Activated naive CD4-positive, alpha-beta T cell treated with anti-CD3 and anti-CD28 coated beads, Interleukin-2, amount 10 ng/mL, durations not matched to agents 7 days and 5 days (primary cell): ENCODE results near the gene XNDC1N.

Source experiments
- CTCF ChIA-PET: fragments of 350-600 bp; sonication (Branson Sonifier 250); formaldehyde crosslinking; loops from one replicate; lab custom pipeline; 2021; ENCODE audit warnings: antibody characterized with exemption; lab: Charles Lee
- DNase-seq: peaks from one replicate; pipeline ENCODE4 v3.0.0-alpha.2; 2020
- H3K27ac Mint-ChIP-seq: one replicate; pipeline ENCODE4 v1.8.0; 2021; ENCODE audit warnings: mild to moderate bottlenecking, moderate library complexity, mixed read lengths
- H3K27me3 Mint-ChIP-seq: one replicate; pipeline ENCODE4 v1.8.0; 2021; ENCODE audit warnings: mild to moderate bottlenecking, mixed read lengths
- H3K36me3 Mint-ChIP-seq: one replicate; pipeline ENCODE4 v1.8.0; 2021; ENCODE audit warnings: mixed read lengths
- H3K4me1 Mint-ChIP-seq: one replicate; pipeline ENCODE4 v1.8.0; 2021; ENCODE audit warnings: mixed read lengths
- H3K4me3 Mint-ChIP-seq: one replicate; pipeline ENCODE4 v1.8.0; 2021; ENCODE audit warnings: mild to moderate bottlenecking, moderate library complexity, mixed read lengths
- H3K9me3 Mint-ChIP-seq: one replicate; pipeline ENCODE4 v1.8.0; 2021; ENCODE audit warnings: mixed read lengths

The XNDC1N gene

DNA sequence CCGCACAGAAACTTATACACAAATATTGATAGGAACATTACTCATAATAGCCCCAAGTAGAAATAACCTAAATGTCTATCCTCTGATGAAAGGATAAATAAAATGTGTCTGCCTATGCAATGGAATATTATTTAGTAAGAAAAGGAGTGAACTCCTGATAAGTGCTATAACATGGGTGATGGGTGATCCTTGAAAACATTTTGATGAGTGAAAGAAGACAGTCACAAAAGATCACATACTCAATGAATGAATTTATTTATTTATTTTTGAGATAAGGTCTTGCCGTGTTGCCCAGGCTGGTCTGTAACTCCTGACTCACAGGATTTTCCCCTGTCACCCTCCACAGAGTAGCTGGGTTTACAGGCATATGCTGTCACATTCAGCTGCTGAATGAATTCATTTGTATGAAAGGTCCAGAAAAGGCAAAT is 17.8 kb upstream of the XNDC1N start:
- CTCF ChIA-PET: no interaction called here
- Mint-ChIP-seq H3K27ac (no peak overlapping the region), H3K27me3 (no peaks in the 10 kb centered on the region), H3K4me1 (peaks cover 7% of the 10 kb centered on the region), H3K4me3 (no peak overlapping the region), H3K9me3 (no peaks in the 10 kb centered on the region), H3K36me3 (no peaks in the 10 kb centered on the region)
- no peak for DNase-seq

DNA sequence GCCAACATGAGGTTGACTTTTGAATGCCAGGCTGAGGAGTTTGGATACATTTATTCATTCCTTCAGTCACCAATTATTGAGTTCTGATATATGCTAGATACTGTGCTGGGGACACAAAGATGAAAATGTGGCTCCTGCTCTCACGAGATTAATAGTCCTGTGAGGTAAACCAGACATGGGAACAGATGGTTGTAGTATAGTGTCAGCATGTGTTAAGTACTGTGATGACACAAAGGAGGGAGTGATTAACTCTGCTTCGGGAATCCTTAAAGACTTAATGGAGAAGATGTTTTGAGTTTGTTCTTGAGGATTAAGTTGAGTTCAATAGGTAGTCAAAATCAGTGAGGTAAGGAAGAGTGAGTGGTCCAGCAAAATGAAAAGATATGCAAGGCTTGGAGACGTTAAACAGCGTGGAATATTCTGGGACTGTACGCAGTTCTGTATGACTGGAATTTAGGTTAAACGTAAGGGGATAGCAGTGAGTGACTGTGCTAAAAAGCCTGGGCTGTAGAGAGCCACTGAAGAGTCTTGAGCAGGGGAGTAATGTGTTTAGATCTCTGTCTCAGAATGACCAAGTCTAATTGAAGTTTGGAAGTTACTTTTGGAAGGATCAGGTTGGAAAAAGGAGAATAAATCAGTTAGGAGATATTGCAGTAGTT is 12.3 kb upstream of the XNDC1N start:
- H3K36me3 Mint-ChIP-seq: peaks cover 1% of the 10 kb centered on the region
- H3K4me3 Mint-ChIP-seq: no peak overlapping the region
- DNase-seq: no peak
- no peaks in the 10 kb centered on the region for H3K4me1 Mint-ChIP-seq
- CTCF ChIA-PET: no interaction called here
- no peaks in the 10 kb centered on the region for H3K27me3 Mint-ChIP-seq
- H3K9me3 Mint-ChIP-seq: no peaks in the 10 kb centered on the region
- H3K27ac Mint-ChIP-seq: no peak overlapping the region

DNA sequence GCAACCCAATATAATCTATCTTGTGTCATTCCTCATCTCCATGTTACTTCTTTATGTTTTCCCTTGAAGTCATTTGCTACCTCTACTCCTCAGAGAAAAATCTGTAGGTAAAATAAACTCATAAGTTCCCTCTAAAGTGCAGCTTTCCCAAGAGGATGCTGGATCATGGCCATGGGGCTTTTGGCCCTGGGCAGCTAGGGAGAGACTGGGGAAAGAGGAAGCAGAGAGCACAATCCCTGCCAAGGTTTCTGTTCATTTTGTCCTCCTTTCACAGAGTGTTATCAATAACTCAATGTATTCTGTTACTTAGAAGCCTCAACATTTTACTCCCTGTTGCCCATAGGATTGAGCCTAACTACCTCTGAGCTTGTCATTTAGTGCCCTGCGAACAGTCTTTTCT is 9.4 kb upstream of the XNDC1N start:
- H3K36me3 Mint-ChIP-seq: peaks cover 1% of the 10 kb centered on the region
- CTCF ChIA-PET: no interaction called here
- peaks cover 4% of the 10 kb centered on the region for H3K4me1 Mint-ChIP-seq
- no peak for DNase-seq
- H3K27ac Mint-ChIP-seq: no peak overlapping the region
- H3K9me3 Mint-ChIP-seq: no peaks in the 10 kb centered on the region
- no peak overlapping the region for H3K4me3 Mint-ChIP-seq
- H3K27me3 Mint-ChIP-seq: no peaks in the 10 kb centered on the region

DNA sequence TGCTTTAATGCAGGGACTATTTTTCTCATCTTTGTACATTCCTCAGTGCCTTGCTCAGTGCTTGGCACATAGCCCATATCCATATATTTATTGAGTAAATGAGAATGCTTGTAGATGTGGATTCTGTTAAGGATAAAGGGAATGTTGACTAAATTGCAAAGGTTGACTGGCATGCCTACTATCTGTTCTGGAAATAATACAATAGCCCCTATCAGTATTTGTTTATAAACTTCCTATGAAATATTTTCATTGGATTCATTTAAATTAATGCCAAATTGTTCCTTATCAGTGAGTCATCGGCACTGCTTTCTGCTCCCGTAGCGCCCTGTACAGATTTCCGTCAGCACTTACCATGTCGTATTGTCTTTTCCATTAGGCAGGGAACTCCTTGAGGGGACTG is 8.4 kb upstream of the XNDC1N start:
- no peaks in the 10 kb centered on the region for H3K27me3 Mint-ChIP-seq
- no peak for DNase-seq
- H3K9me3 Mint-ChIP-seq: no peaks in the 10 kb centered on the region
- CTCF ChIA-PET: no interaction called here
- no peak overlapping the region for H3K27ac Mint-ChIP-seq
- no peak overlapping the region for H3K4me3 Mint-ChIP-seq
- peaks cover 1% of the 10 kb centered on the region for H3K36me3 Mint-ChIP-seq
- peaks cover 5% of the 10 kb centered on the region for H3K4me1 Mint-ChIP-seq

DNA sequence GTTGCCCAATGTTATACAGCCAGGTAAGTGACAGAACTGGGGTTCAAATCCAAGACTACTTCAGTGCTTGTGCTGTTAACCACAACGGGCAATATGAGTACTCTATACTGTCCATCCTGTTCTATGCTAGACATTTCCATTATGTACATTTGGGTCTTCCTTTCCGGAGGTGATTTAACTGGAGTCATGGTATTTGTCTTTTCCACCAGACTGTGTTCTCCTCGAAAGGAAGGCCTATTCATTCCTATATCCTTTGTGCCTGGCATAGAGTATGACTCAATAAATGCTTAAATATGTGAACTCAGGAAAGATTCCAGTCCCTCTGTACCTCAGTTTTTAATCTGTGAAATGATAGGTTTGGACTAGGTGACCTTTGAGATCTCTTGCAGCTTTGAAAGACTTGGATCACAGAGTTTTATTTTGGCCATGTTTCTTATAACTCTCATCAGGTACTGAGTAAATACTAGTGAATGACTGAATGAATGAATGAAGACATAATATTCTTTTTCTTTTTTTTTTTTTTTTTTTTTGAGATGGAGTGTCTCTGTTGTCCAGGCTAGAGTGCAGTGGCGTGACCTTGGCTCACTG is 7.0 kb upstream of the XNDC1N start:
- H3K27me3 Mint-ChIP-seq: no peaks in the 10 kb centered on the region
- no peak overlapping the region for H3K4me3 Mint-ChIP-seq
- peaks cover 17% of the 10 kb centered on the region for H3K4me1 Mint-ChIP-seq
- DNase-seq: no peak
- CTCF ChIA-PET: no interaction called here
- H3K9me3 Mint-ChIP-seq: no peaks in the 10 kb centered on the region
- peaks cover 1% of the 10 kb centered on the region for H3K36me3 Mint-ChIP-seq
- H3K27ac Mint-ChIP-seq: no peak overlapping the region

DNA sequence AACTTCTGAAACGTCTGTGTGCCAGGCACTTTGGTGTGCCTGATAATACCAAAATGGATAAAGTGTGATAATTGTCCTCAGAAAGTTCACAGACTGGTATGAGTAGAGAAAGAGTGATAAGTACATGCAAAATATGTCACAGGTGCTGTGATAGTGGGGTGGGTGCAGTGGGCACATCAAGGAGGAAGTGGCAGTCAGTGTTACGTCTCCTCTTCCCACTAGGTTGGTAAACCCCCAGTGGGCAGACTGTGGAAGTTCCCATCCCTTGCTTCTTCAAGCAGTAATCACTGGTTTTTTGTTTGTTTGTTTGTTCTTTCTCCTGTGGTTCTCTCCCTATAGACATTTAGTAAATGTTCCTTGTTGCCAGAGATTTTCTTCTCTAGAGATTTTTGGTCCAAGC is 5.8 kb upstream of the XNDC1N start:
- Mint-ChIP-seq H3K4me1 (peaks cover 30% of the 10 kb centered on the region), H3K27ac (no peak overlapping the region), H3K4me3 (no peak overlapping the region), H3K9me3 (no peaks in the 10 kb centered on the region), H3K27me3 (no peaks in the 10 kb centered on the region), H3K36me3 (no peaks in the 10 kb centered on the region)
- CTCF ChIA-PET: no interaction called here
- no peak for DNase-seq

DNA sequence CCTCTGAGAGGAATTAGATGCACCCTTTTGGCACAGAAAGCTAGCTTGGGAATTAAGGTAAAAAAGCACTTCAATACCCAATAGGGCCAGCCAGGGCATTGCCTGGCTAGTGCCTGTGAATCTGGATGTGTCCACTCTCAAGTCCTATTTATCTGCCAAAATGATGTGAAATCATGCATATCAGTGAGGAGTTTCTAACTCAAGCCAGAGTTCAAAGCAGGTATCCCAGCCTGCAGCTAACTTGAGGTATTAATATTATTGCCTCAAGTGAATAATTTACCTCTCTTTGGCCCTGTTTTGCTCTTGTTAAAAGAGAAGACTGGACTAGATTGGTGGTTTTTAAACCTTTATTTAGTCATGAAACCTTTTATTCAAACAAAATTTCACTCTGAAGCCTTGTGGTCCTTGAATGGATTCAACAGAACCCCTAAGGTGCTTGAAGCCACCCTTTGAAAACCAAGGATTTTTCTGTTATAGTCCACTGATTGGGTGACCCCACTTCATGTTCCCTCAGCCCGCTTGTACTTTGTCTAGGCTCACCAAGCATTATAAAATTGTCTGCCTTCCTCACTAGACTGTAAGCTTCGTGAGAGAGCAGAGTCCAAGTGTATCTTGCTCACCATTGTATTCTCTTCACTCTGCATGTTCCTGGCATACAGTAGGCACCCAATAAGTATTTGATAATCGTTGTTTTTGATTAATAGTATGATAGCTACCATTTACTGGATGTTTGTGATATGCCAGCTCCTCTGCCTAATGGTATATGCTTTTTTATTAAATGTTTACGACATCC is 4.9 kb upstream of the XNDC1N start:
- no peak for DNase-seq
- Mint-ChIP-seq H3K9me3 (no peaks in the 10 kb centered on the region), H3K27me3 (peaks cover 4% of the 10 kb centered on the region), H3K36me3 (peaks cover 3% of the 10 kb centered on the region), H3K27ac (no peak overlapping the region), H3K4me1 (peaks cover 34% of the 10 kb centered on the region), H3K4me3 (no peak overlapping the region)
- CTCF ChIA-PET: interaction anchor here (1.3 kb wide), 1 partner anchor 44 kb away, joined by 3 read pairs; no protein-coding TSS in a partner anchor

DNA sequence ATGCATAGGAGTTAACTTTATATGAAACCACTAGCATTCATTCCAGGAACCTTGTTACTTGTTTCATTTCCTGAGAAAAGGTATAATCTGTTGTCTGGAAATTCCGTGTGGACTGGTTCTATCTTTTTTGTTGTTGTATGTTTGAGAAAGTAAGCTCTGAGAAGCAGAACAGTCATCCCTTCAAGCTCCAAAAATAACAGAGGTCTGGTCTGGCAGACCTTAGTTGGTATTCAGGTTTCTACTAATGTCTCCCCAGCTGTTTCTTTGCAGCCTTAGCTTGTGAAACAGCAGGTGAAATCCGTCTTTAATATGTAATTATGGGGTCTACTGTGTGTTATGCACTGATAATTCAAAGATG is 2.8 kb upstream of the XNDC1N start:
- peaks cover 4% of the 10 kb centered on the region for H3K27me3 Mint-ChIP-seq
- H3K4me1 Mint-ChIP-seq: peaks cover 48% of the 10 kb centered on the region
- H3K4me3 Mint-ChIP-seq: no peak overlapping the region
- H3K36me3 Mint-ChIP-seq: peaks cover 5% of the 10 kb centered on the region
- H3K27ac Mint-ChIP-seq: no peak overlapping the region
- CTCF ChIA-PET: no interaction called here
- H3K9me3 Mint-ChIP-seq: no peaks in the 10 kb centered on the region
- DNase-seq: no peak

DNA sequence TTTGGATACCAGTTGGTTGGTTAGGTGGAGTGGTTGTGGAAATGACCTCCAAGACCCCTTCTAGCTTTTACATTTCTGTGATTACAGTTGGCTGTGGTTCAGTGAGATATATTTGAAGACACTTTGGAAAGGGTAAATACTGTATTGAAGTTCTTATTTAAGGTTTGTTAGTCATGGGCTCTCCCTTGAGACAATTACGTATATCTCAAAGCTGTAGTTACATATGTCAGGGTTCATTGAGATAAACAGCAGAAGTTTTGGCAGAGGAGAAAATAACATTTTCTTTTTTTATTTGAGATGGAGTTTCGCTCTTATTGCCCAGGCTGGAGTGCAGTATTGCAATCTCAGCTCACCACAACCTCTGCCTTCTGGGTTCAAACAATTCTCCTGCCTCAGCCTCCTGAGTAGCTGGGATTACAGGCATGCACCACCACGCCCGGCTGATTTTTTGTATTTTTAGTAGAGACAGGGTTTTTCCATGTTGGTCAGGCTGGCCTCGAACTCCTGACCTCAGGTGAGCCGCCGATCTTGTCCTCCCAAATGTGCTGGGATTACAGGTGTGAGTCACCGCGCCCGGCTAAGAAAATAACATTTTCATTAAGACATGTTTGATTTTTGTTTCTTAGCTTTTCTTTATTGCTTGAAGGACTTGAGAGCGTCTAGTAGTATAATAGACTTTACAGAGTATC is 2.3 kb upstream of the XNDC1N start:
- Mint-ChIP-seq H3K4me3 (peak overlapping the region; percentile 88), H3K27ac (no peak overlapping the region), H3K27me3 (peaks cover 4% of the 10 kb centered on the region), H3K36me3 (peaks cover 7% of the 10 kb centered on the region), H3K4me1 (peaks cover 49% of the 10 kb centered on the region), H3K9me3 (no peaks in the 10 kb centered on the region)
- no peak for DNase-seq
- CTCF ChIA-PET: no interaction called here

DNA sequence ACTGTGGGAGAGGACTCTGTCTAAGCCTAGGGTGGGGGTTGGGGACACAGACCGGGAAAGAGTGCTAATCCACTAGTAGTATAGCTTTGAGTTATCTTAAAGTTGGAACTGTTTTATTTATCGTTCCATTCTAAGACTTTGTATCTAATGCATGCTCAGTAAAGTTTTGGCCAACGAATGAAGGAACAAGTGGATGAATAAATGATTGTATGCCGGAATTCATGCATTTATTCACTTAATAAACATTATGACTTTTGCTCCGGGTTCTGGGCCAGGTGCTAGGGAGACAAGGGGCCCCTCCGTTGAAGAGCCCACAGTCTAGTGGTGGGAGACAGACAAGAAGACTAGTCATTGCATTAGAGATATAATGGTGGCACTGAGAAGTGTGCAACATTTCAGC is 1.1 kb upstream of the XNDC1N start:
- Mint-ChIP-seq H3K4me3 (peak overlapping the region; percentile 88), H3K4me1 (peaks cover 48% of the 10 kb centered on the region), H3K9me3 (no peaks in the 10 kb centered on the region), H3K36me3 (peaks cover 12% of the 10 kb centered on the region), H3K27ac (peak overlapping the region; percentile 100), H3K27me3 (peaks cover 4% of the 10 kb centered on the region)
- CTCF ChIA-PET: interaction anchor here (0.7 to 2.1 kb wide), 5 partner anchors 18 to 501 kb away, joined by 3 to 7 read pairs (median 4); no protein-coding TSS in a partner anchor
- DNase-seq: no peak

DNA sequence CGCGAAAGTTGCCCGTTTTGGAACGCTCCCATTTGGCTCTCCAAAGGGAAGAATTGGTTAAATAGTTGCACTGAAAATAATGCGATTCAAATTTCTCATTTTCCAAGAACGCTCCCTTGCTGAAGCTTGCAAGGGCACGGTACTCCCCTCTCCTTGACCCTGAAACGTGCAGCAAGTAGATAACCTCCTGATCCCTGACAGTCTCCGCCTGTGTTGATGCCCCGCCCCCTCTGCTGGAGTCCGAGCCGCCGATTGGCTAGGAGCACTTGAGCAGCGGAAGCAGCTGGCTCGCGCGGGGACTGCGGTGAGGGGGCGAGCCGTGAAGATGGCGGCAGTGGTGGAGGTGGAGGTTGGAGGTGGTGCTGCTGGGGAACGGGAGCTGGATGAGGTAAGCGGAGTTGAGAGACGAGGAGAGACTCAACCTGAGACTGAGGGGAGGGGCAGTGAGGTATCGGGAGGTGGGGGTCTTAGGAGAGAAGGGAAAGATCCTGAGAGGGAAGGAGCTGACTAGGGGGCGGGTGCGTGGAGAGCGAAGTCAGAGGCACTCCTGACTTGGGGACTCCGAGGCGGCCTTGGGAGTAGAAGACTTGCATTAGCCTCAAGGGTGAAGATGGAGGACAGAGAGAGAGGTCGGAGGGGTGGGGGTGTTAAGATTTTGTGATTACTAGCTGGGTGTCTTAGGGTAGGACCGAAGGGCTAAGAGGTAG is 496 bp upstream of the XNDC1N start, which contains the start of gene RNF121:
RNF121 (plus strand) TSS at position 310 of the 707 bp plus-strand sequence; CDS start at position 326, 16 bp downstream.
- H3K36me3 Mint-ChIP-seq: peaks cover 12% of the 10 kb centered on the region
- peak; percentile 99 for DNase-seq
- peak within 1 kb of the TSS; percentile 100 for H3K27ac Mint-ChIP-seq
- CTCF ChIA-PET: interaction anchor here (1.2 to 2.1 kb wide), 4 partner anchors 17 to 502 kb away, joined by 3 to 7 read pairs (median 4); no protein-coding TSS in a partner anchor
- H3K27me3 Mint-ChIP-seq: peaks cover 4% of the 10 kb centered on the region
- peaks cover 45% of the 10 kb centered on the region for H3K4me1 Mint-ChIP-seq
- peak within 1 kb of the TSS; percentile 88 for H3K4me3 Mint-ChIP-seq
- no peaks in the 10 kb centered on the region for H3K9me3 Mint-ChIP-seq

DNA sequence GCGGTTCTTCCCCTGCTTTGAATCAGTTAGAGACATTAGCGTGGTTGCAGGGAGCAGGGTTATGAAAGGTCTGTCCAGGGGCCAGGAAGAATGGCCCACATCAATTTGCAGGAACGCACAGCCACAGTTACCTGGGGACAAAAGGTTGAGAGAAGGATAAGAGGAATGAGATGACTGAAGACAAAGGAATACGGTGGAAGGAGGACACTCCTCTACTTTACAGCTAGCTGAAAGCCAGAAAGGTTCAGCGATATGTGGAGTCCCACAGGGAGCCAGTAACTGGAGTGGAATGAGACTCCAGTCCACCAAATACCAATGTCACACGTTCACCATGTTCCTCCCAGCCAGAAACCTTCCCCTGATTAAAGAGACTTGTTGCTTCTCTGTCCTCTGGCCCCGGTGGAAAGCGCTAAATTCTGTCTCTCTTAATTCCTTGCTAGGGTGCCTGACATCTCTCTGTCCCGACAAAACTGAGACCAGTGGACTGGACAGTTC is 10.7 kb downstream of the XNDC1N start:
- DNase-seq: no peak
- Mint-ChIP-seq H3K4me3 (no peak overlapping the region), H3K4me1 (no peaks in the 10 kb centered on the region), H3K27ac (no peak overlapping the region), H3K27me3 (no peaks in the 10 kb centered on the region), H3K9me3 (no peaks in the 10 kb centered on the region), H3K36me3 (peaks cover 35% of the 10 kb centered on the region)
- CTCF ChIA-PET: no interaction called here

DNA sequence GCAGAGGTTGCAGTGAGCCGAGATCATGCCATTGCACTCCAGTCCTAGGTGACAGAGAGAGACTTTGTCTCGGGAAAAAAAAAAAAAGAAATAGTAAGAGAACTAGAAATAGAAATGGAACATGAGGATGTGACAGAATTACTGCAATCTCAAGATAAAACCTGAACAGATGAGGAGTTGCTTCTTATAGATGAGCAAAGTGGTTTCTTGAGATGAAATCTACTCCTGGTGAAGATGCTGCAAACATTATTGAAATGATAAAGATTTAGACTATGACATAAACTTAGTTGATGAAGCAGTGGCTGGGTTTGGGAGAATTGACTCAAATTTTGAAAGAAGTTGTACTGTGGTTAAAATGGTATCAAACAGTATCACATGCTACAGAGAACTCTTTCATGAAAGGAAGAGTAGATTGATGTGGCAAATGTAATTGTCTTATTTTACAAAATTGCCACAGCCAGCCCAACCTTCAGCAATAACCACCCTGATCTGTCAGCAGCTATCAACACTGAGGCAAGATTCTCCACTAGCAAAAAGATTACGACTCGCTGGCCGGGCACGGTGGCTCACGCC is 13.7 kb downstream of the XNDC1N start:
- Mint-ChIP-seq H3K27ac (no peak overlapping the region), H3K4me3 (no peak overlapping the region)
- CTCF ChIA-PET: no interaction called here

More for the DNA sequence above, 13.7 kb downstream of the XNDC1N start:
- Mint-ChIP-seq H3K4me1 (no peaks in the 10 kb centered on the region), H3K9me3 (no peaks in the 10 kb centered on the region), H3K27me3 (no peaks in the 10 kb centered on the region), H3K36me3 (peaks cover 35% of the 10 kb centered on the region)
- DNase-seq: no peak
